Lower leg skin (tissue), 3 donors: Measurements from ENCODE around the gene ARRDC1.

Experiments
- POLR2A ChIP-seq, 2 donors: fragments of 450-650 bp; IDR thresholded peaks; one replicate each; pipeline ENCODE4 v1.6.1; 2016 to 2017; ENCODE audit warnings: antibody characterized with exemption in 2 of 2, mild to moderate bottlenecking in 1 of 2, moderate library complexity in 1 of 2
- TF ChIP-seq, protein P1 (sequence below), 3 donors: fragments of 450-650 bp; IDR thresholded peaks; one replicate each; pipeline ENCODE4 v1.5.1; 2016; ENCODE audit warnings: antibody characterized with exemption in 3 of 3, mild to moderate bottlenecking in 3 of 3, moderate library complexity in 2 of 3

DNA sequence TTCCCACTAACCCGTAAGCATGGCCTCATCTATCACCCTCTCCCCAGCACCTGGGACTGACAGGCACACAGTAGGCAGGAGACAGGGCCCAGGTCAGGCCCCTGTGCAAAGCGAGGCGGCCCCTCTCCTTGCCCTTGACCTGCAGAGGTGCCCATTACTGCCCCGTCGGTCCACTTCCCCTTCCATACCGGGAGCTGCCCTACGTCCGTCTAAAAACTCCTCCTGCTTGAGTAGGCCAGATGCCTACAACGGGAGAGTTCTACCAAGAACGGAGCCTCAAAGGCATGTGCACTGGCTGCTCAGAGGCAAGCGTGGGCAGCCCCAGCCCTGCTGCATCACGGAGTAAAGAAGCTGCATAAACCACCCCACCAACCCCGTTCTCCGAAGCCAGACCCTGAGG lies 22.1 kb upstream of the ARRDC1 start:
- TF ChIP-seq POLR2A (IDR thresholded peaks at IDR 0.05) = no peak
- TF ChIP-seq, protein P1, sequence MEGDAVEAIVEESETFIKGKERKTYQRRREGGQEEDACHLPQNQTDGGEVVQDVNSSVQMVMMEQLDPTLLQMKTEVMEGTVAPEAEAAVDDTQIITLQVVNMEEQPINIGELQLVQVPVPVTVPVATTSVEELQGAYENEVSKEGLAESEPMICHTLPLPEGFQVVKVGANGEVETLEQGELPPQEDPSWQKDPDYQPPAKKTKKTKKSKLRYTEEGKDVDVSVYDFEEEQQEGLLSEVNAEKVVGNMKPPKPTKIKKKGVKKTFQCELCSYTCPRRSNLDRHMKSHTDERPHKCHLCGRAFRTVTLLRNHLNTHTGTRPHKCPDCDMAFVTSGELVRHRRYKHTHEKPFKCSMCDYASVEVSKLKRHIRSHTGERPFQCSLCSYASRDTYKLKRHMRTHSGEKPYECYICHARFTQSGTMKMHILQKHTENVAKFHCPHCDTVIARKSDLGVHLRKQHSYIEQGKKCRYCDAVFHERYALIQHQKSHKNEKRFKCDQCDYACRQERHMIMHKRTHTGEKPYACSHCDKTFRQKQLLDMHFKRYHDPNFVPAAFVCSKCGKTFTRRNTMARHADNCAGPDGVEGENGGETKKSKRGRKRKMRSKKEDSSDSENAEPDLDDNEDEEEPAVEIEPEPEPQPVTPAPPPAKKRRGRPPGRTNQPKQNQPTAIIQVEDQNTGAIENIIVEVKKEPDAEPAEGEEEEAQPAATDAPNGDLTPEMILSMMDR (IDR thresholded peaks at IDR 0.05) = no peak
